H9 (cell line): ENCODE data around the gene CCNI2. TPM values are rescaled to one million over a fixed set of nuclear protein-coding genes. Genes with fewer than 3 reads are reported as not detected.

Experiments used
- DNase-seq: peaks from one replicate; pipeline ENCODE4 v3.0.0-alpha.2; 2017
- H2AFZ ChIP-seq: one replicate; pipeline ENCODE4 v1.6.1; 2013; ENCODE audit warnings: mild to moderate bottlenecking, low read length, control low read depth, moderate library complexity
- H2AK5ac ChIP-seq: 2 replicates; pipeline ENCODE4 v1.6.1; 2013; ENCODE audit warnings: low read length, control low read depth, mixed read lengths; ENCODE audit not compliant: insufficient read length
- H2BK120ac ChIP-seq: one replicate; pipeline ENCODE4 v1.6.1; 2013; ENCODE audit warnings: low read depth, mild to moderate bottlenecking, low read length, control low read depth, inconsistent platforms; ENCODE audit not compliant: poor library complexity, severe bottlenecking
- H2BK12ac ChIP-seq: 2 replicates; pipeline ENCODE4 v1.6.1; 2013; ENCODE audit warnings: low read length, control low read depth, mixed read lengths, low read depth; ENCODE audit not compliant: insufficient read length
- H2BK15ac ChIP-seq: 2 replicates; pipeline ENCODE4 v1.6.1; 2013; ENCODE audit warnings: low read depth, low read length, control low read depth
- H2BK20ac ChIP-seq: one replicate; pipeline ENCODE4 v1.6.1; 2013; ENCODE audit warnings: low read depth, mild to moderate bottlenecking, low read length, control low read depth, inconsistent platforms; ENCODE audit not compliant: poor library complexity, severe bottlenecking
- H2BK5ac ChIP-seq: 2 replicates; pipeline ENCODE4 v1.6.1; 2013; ENCODE audit warnings: low read length, control low read depth, mixed read lengths; ENCODE audit not compliant: insufficient read length
- H3K14ac ChIP-seq: 2 replicates; pipeline ENCODE4 v1.6.1; 2013; ENCODE audit warnings: low read length, control low read depth; ENCODE audit not compliant: insufficient read depth
- H3K18ac ChIP-seq: 2 replicates; pipeline ENCODE4 v1.6.1; 2013; ENCODE audit warnings: low read depth, mild to moderate bottlenecking, mixed read lengths, low read length, control low read depth; ENCODE audit not compliant: insufficient read length
- H3K23ac ChIP-seq: 2 replicates; pipeline ENCODE4 v1.6.1; 2013; ENCODE audit warnings: low read length, control low read depth, mixed read lengths, low read depth; ENCODE audit not compliant: insufficient read length
- H3K23me2 ChIP-seq: 2 replicates; pipeline ENCODE4 v1.6.1; 2013; ENCODE audit warnings: low read depth, mild to moderate bottlenecking, mixed read lengths, low read length, control low read depth; ENCODE audit not compliant: insufficient read length, poor library complexity, severe bottlenecking
- H3K27ac ChIP-seq: 2 replicates; pipeline ENCODE4 v1.5.1; 2013; ENCODE audit warnings: low read length, control low read depth, mixed read lengths, low read depth; ENCODE audit not compliant: insufficient read length
- H3K27me3 ChIP-seq: 2 replicates; pipeline ENCODE4 v1.6.1; 2013; ENCODE audit warnings: low read length, control low read depth, inconsistent platforms; ENCODE audit not compliant: insufficient read depth
- H3K4ac ChIP-seq: 2 replicates; pipeline ENCODE4 v1.6.1; 2013; ENCODE audit warnings: low read depth, mild to moderate bottlenecking, control low read depth, inconsistent platforms, low read length, moderate library complexity
- H3K4me1 ChIP-seq: 2 replicates; pipeline ENCODE4 v1.6.1; 2013; ENCODE audit warnings: low read length, control low read depth, inconsistent platforms; ENCODE audit not compliant: insufficient read depth
- H3K4me2 ChIP-seq: 2 replicates; pipeline ENCODE4 v1.6.1; 2013; ENCODE audit warnings: low read length, control low read depth, mixed read lengths; ENCODE audit not compliant: insufficient read length, insufficient read depth
- H3K56ac ChIP-seq: 2 replicates; pipeline ENCODE4 v1.6.1; 2013; ENCODE audit warnings: low read depth, mild to moderate bottlenecking, mixed read lengths, low read length, control low read depth; ENCODE audit not compliant: insufficient read length
- H3K79me1 ChIP-seq: 2 replicates; pipeline ENCODE4 v1.6.1; 2013; ENCODE audit warnings: low read depth, mild to moderate bottlenecking, moderate library complexity, low read length, control low read depth, inconsistent platforms; ENCODE audit not compliant: insufficient read depth, poor library complexity, severe bottlenecking
- H3K79me2 ChIP-seq: 2 replicates; pipeline ENCODE4 v1.6.1; 2013; ENCODE audit warnings: low read length, control low read depth, inconsistent platforms; ENCODE audit not compliant: insufficient read depth
- H3K9ac ChIP-seq: 2 replicates; pipeline ENCODE4 v1.6.1; 2013; ENCODE audit warnings: low read length, control low read depth, mixed read lengths; ENCODE audit not compliant: insufficient read length; ENCODE audit errors: extremely low read depth
- H3K9me3 ChIP-seq: one replicate; pipeline ENCODE4 v1.6.1; 2013; ENCODE audit warnings: low read depth, low read length, inconsistent platforms; ENCODE audit not compliant: control insufficient read depth
- H3T11ph ChIP-seq: one replicate; pipeline ENCODE4 v1.6.1; 2013; ENCODE audit warnings: mild to moderate bottlenecking, low read length, control low read depth, inconsistent platforms
- H4K20me1 ChIP-seq: one replicate; pipeline ENCODE4 v1.6.1; 2013; ENCODE audit not compliant: control insufficient read depth, insufficient read length, insufficient read depth
- H4K5ac ChIP-seq: 2 replicates; pipeline ENCODE4 v1.6.1; 2013; ENCODE audit warnings: low read depth, mild to moderate bottlenecking, mixed read lengths, low read length, control low read depth; ENCODE audit not compliant: insufficient read length
- H4K8ac ChIP-seq: replicated peaks from 2 replicates; pipeline ENCODE4 v1.6.1; 2013; ENCODE audit warnings: low read length, control low read depth, mixed read lengths, low read depth; ENCODE audit not compliant: insufficient read length
- H4K91ac ChIP-seq: 2 replicates; pipeline ENCODE4 v1.6.1; 2013; ENCODE audit warnings: low read depth, mild to moderate bottlenecking, moderate library complexity, mixed read lengths, low read length, control low read depth; ENCODE audit not compliant: insufficient read length
- H3K27ac Mint-ChIP-seq, 3 experiments: 2 replicates in 2 of 3; 3 replicates in 1 of 3; pipeline ENCODE4 v1.8.0; 2020 to 2021; ENCODE audit warnings: mixed read lengths in 3 of 3, mild to moderate bottlenecking in 1 of 3, moderate library complexity in 1 of 3
- H3K27me3 Mint-ChIP-seq: 2 replicates; pipeline ENCODE4 v1.8.0; 2021; ENCODE audit warnings: low read depth, mild to moderate bottlenecking, moderate library complexity, mixed read lengths
- H3K36me3 Mint-ChIP-seq, 3 experiments: 2 replicates in 2 of 3; 3 replicates in 1 of 3; pipeline ENCODE4 v1.8.0; 2020 to 2021; ENCODE audit warnings: low read depth in 3 of 3, mixed read lengths in 3 of 3; ENCODE audit not compliant: insufficient read depth in 1 of 3
- H3K4me1 Mint-ChIP-seq, 2 experiments: 2 replicates each; pipeline ENCODE4 v1.8.0; 2020; ENCODE audit warnings: mixed read lengths in 2 of 2
- H3K4me3 Mint-ChIP-seq, 2 experiments: 2 replicates in 1 of 2; 3 replicates in 1 of 2; pipeline ENCODE4 v1.8.0; 2020 to 2021; ENCODE audit warnings: mild to moderate bottlenecking in 2 of 2, mixed read lengths in 2 of 2, moderate library complexity in 1 of 2
- H3K9me3 Mint-ChIP-seq, 2 experiments: 2 replicates in 1 of 2; 3 replicates in 1 of 2; pipeline ENCODE4 v1.8.0; 2020; ENCODE audit warnings: mild to moderate bottlenecking in 2 of 2, mixed read lengths in 2 of 2, moderate library complexity in 1 of 2
- WGBS: extraction: QIAGEN DNeasy Blood & Tissue Kit; methylation state at CpG from one replicate; pipeline ENCODE4 v1.1.7; 2013; ENCODE audit warnings: missing lambda C conversion rate, low lambda C conversion rate, mixed read lengths; ENCODE audit not compliant: insufficient read length; ENCODE audit errors: extremely low coverage; 5-methylcytosine and 5-hydroxymethylcytosine counted together
- total RNA-seq: library from RNA; stranded (reverse); gene quantifications from 2 replicates; pipeline ENCODE4 v1.2.1, GENCODE V29; 2021
- TF ChIP-seq, protein P1 (sequence below): fragments of 200-600 bp; sonication (generic); conservative IDR thresholded peaks from 3 replicates; pipeline ENCODE4 v1.8.0; 2021; ENCODE audit warnings: antibody characterized with exemption, mild to moderate bottlenecking

The CCNI2 gene
- total RNA-seq, 1 experiment from 2014 or later = 0.57 TPM

GRCh38 chr5:132763181-132764036 is 16.2 kb downstream of the CCNI2 start:
- Histone ChIP-seq H2AK5ac (no peak overlapping the region), H3K18ac (no peak overlapping the region), H3T11ph (no peak overlapping the region), H3K23ac (no peak overlapping the region), H3K27ac (no peak overlapping the region), H4K8ac (no peak overlapping the region), H4K5ac (no peak overlapping the region), H3K79me1 (no peaks in the 10 kb centered on the region), H3K27me3 (no peaks in the 10 kb centered on the region), H3K79me2 (no peaks in the 10 kb centered on the region), H2AFZ (no peak overlapping the region), H2BK120ac (no peak overlapping the region), H2BK20ac (no peak overlapping the region), H3K9me3 (no peaks in the 10 kb centered on the region), H3K4ac (no peak overlapping the region), H3K56ac (no peak overlapping the region), H3K14ac (no peak overlapping the region), H2BK5ac (no peak overlapping the region), H3K4me1 (no peaks in the 10 kb centered on the region), H4K91ac (no peak overlapping the region), H4K20me1 (peaks cover 2% of the 10 kb centered on the region), H3K9ac (no peak overlapping the region), H3K23me2 (no peaks in the 10 kb centered on the region), H2BK12ac (no peak overlapping the region), H3K4me2 (no peak overlapping the region), H2BK15ac (no peak overlapping the region)
- Mint-ChIP-seq H3K4me1 (no peaks in the 10 kb centered on the region), H3K36me3 (peaks cover 5 to 33% (median 21%) of the 10 kb centered on the region in 3 experiments; a peak in 6 of 7 replicates), H3K9me3 (no peaks in the 10 kb centered on the region), H3K27ac (no peak overlapping the region; a peak in 1 of 7 replicates), H3K27me3 (no peaks in the 10 kb centered on the region; the same call in 1 of the 2 replicates), H3K4me3 (no peak overlapping the region)
- DNase-seq = no peak
- WGBS = no CpG with 5 or more reads among the region's 17 CpGs
- TF ChIP-seq, protein P1, sequence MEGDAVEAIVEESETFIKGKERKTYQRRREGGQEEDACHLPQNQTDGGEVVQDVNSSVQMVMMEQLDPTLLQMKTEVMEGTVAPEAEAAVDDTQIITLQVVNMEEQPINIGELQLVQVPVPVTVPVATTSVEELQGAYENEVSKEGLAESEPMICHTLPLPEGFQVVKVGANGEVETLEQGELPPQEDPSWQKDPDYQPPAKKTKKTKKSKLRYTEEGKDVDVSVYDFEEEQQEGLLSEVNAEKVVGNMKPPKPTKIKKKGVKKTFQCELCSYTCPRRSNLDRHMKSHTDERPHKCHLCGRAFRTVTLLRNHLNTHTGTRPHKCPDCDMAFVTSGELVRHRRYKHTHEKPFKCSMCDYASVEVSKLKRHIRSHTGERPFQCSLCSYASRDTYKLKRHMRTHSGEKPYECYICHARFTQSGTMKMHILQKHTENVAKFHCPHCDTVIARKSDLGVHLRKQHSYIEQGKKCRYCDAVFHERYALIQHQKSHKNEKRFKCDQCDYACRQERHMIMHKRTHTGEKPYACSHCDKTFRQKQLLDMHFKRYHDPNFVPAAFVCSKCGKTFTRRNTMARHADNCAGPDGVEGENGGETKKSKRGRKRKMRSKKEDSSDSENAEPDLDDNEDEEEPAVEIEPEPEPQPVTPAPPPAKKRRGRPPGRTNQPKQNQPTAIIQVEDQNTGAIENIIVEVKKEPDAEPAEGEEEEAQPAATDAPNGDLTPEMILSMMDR = no peak
